Measurements from ENCODE around the gene SLC41A3. TPM values are rescaled to one million over a fixed set of nuclear protein-coding genes. Genes with fewer than 3 reads are reported as not detected.
"Not testable (repeated sequence)": the region's sequence is repeated elsewhere in the genome, so short reads cannot be mapped to it uniquely, and the experiment has no call there.

The SLC41A3 gene
- total RNA-seq, 1 donor from 2014 or later = 38.6 TPM

GRCh38 chr3:126077754-126078153 lies 6.2 kb downstream of the SLC41A3 start:
- Mint-ChIP-seq H3K4me3 (ENCODE audit: unreplicated experiment) (no peak overlapping the region), H3K27ac (ENCODE audit: unreplicated experiment) (no peak overlapping the region), H3K36me3 (ENCODE audit: unreplicated experiment) (peaks cover 13% of the 10 kb centered on the region), H3K27me3 (ENCODE audit: unreplicated experiment) (no peaks in the 10 kb centered on the region), H3K4me1 (ENCODE audit: low read depth, unreplicated experiment) (no peaks in the 10 kb centered on the region), H3K9me3 (ENCODE audit: unreplicated experiment) (peaks cover 3% of the 10 kb centered on the region)
- DNase-seq = no peak
- no peak for TF ChIP-seq CTCF (IDR thresholded peaks at IDR 0.05; ENCODE audit: partially characterized antibody, unreplicated experiment)

GRCh38 chr3:126076140-126076539 lies 7.8 kb downstream of the SLC41A3 start:
- no peak for DNase-seq
- Mint-ChIP-seq H3K27me3 (ENCODE audit: unreplicated experiment) (no peaks in the 10 kb centered on the region), H3K4me3 (ENCODE audit: unreplicated experiment) (no peak overlapping the region), H3K4me1 (ENCODE audit: low read depth, unreplicated experiment) (no peaks in the 10 kb centered on the region), H3K27ac (ENCODE audit: unreplicated experiment) (no peak overlapping the region), H3K9me3 (ENCODE audit: unreplicated experiment) (peaks cover 3% of the 10 kb centered on the region), H3K36me3 (ENCODE audit: unreplicated experiment) (peaks cover 12% of the 10 kb centered on the region)
- no peak for TF ChIP-seq CTCF (IDR thresholded peaks at IDR 0.05; ENCODE audit: partially characterized antibody, unreplicated experiment)

GRCh38 chr3:126070146-126070545 lies 13.8 kb downstream of the SLC41A3 start:
- DNase-seq = no peak
- no peak overlapping the region for H3K4me3 Mint-ChIP-seq (ENCODE audit: unreplicated experiment)
- H3K27ac Mint-ChIP-seq (ENCODE audit: unreplicated experiment) = no peak overlapping the region
- no peaks in the 10 kb centered on the region for H3K27me3 Mint-ChIP-seq (ENCODE audit: unreplicated experiment)
- H3K4me1 Mint-ChIP-seq (ENCODE audit: low read depth, unreplicated experiment) = no peaks in the 10 kb centered on the region
- H3K36me3 Mint-ChIP-seq (ENCODE audit: unreplicated experiment) = no peaks in the 10 kb centered on the region
- H3K9me3 Mint-ChIP-seq (ENCODE audit: unreplicated experiment) = no peaks in the 10 kb centered on the region
- no peak for TF ChIP-seq CTCF (IDR thresholded peaks at IDR 0.05; ENCODE audit: partially characterized antibody, unreplicated experiment)

GRCh38 chr3:126067959-126068358 lies 16.0 kb downstream of the SLC41A3 start:
- no peaks in the 10 kb centered on the region for H3K36me3 Mint-ChIP-seq (ENCODE audit: unreplicated experiment)
- H3K4me3 Mint-ChIP-seq (ENCODE audit: unreplicated experiment) = no peak overlapping the region
- no peaks in the 10 kb centered on the region for H3K4me1 Mint-ChIP-seq (ENCODE audit: low read depth, unreplicated experiment)
- no peak for DNase-seq
- H3K27me3 Mint-ChIP-seq (ENCODE audit: unreplicated experiment) = no peaks in the 10 kb centered on the region
- no peak overlapping the region for H3K27ac Mint-ChIP-seq (ENCODE audit: unreplicated experiment)
- no peak for TF ChIP-seq CTCF (IDR thresholded peaks at IDR 0.05; ENCODE audit: partially characterized antibody, unreplicated experiment)
- no peaks in the 10 kb centered on the region for H3K9me3 Mint-ChIP-seq (ENCODE audit: unreplicated experiment)

GRCh38 chr3:126066676-126067075 lies 17.2 kb downstream of the SLC41A3 start:
- not testable (repeated sequence) for H3K27ac Mint-ChIP-seq (ENCODE audit: unreplicated experiment); H3K27me3 Mint-ChIP-seq (ENCODE audit: unreplicated experiment); H3K4me1 Mint-ChIP-seq (ENCODE audit: low read depth, unreplicated experiment); H3K9me3 Mint-ChIP-seq (ENCODE audit: unreplicated experiment); H3K4me3 Mint-ChIP-seq (ENCODE audit: unreplicated experiment); DNase-seq; H3K36me3 Mint-ChIP-seq (ENCODE audit: unreplicated experiment)

- Mint-ChIP-seq H3K36me3 (ENCODE audit: unreplicated experiment) (no peaks in the 10 kb centered on the region), H3K27me3 (ENCODE audit: unreplicated experiment) (no peaks in the 10 kb centered on the region), H3K9me3 (ENCODE audit: unreplicated experiment) (no peaks in the 10 kb centered on the region), H3K4me3 (ENCODE audit: unreplicated experiment) (no peak overlapping the region), H3K4me1 (ENCODE audit: low read depth, unreplicated experiment) (no peaks in the 10 kb centered on the region), H3K27ac (ENCODE audit: unreplicated experiment) (no peak overlapping the region)
- no peak for DNase-seq
- no peak for TF ChIP-seq CTCF (IDR thresholded peaks at IDR 0.05; ENCODE audit: partially characterized antibody, unreplicated experiment)
These were observed 18.0 kb downstream of the SLC41A3 start for GRCh38 chr3:126065876-126066275.

All from glutamatergic neuron (in vitro differentiated cells).